Stimulated activated CD4-positive, alpha-beta T cell treated with anti-CD3 and anti-CD28 coated beads, Interleukin-1b, Interleukin-23, amount 100 ng/mL, for 24 hours (primary cell): ENCODE data around the gene ULK2.
"Not testable (repeated sequence)": the region's sequence is repeated elsewhere in the genome, so short reads cannot be mapped to it uniquely, and the experiment has no call there.

Experiments
- DNase-seq, 4 experiments: peaks; one replicate each; pipeline ENCODE4 v3.0.0-alpha.2; 2020; ENCODE audit warnings: low read depth in 4 of 4, low spot score in 1 of 4

ULK2 gene

GRCh38 chr17:19867329-19868078 lies at the start of gene ULK2:
TSS of gene ULK2 (minus strand) at chr17:19867936. CDS start at chr17:19867417, 519 bp downstream.
- DNase-seq: peak in 2 of 4 experiments; percentile 25 to 49

GRCh38 chr17:19915245-19915978 lies 47.7 kb upstream of the ULK2 start:
- no peak for DNase-seq

- no peak for DNase-seq
These were observed 43.3 kb upstream of the ULK2 start for GRCh38 chr17:19911033-19911432.

- DNase-seq: no peak
These were observed 41.4 kb upstream of the ULK2 start for GRCh38 chr17:19909139-19909538.

- no peak for DNase-seq
These were observed 37.8 kb upstream of the ULK2 start for GRCh38 chr17:19905502-19905901.

GRCh38 chr17:19904924-19905323 lies 37.2 kb upstream of the ULK2 start:
- DNase-seq: no peak

- DNase-seq: no peak
These were observed 36.7 kb upstream of the ULK2 start for GRCh38 chr17:19904412-19904811.

- no peak for DNase-seq
These were observed 33.1 kb upstream of the ULK2 start for GRCh38 chr17:19900809-19901208.

GRCh38 chr17:19897903-19898302 lies 30.2 kb upstream of the ULK2 start:
- no peak for DNase-seq

- DNase-seq: no peak
These were observed 29.5 kb upstream of the ULK2 start for GRCh38 chr17:19897090-19897837.

- no peak for DNase-seq
These were observed 28.9 kb upstream of the ULK2 start for GRCh38 chr17:19896679-19897078.

GRCh38 chr17:19890554-19890953 lies 22.8 kb upstream of the ULK2 start:
- DNase-seq: not testable (repeated sequence)

GRCh38 chr17:19890001-19890400 lies 22.3 kb upstream of the ULK2 start:
- not testable (repeated sequence) for DNase-seq

GRCh38 chr17:19886116-19886515 lies 18.4 kb upstream of the ULK2 start:
- DNase-seq: no peak

- no peak for DNase-seq
These were observed 15.9 kb upstream of the ULK2 start for GRCh38 chr17:19883537-19884215.

- no peak for DNase-seq
These were observed 12.7 kb upstream of the ULK2 start for GRCh38 chr17:19880393-19880792.

- DNase-seq: no peak
These were observed 9.7 kb upstream of the ULK2 start for GRCh38 chr17:19877364-19877945.

- no peak for DNase-seq
These were observed 8.9 kb upstream of the ULK2 start for GRCh38 chr17:19876529-19877161.

GRCh38 chr17:19874256-19874655 lies 6.5 kb upstream of the ULK2 start:
- no peak for DNase-seq

GRCh38 chr17:19873346-19873745 lies 5.6 kb upstream of the ULK2 start:
- no peak for DNase-seq

GRCh38 chr17:19868079-19868395 lies 301 bp upstream of the ULK2 start:
- DNase-seq: no peak
